Astrocyte of the spinal cord (primary cell): ENCODE results near the gene LRRK1.

Source experiments
- DNase-seq: peaks from one replicate; pipeline ENCODE4 v3.0.0; 2011; ENCODE audit warnings: low read depth, low spot score
- H3K4me3 ChIP-seq: 2 replicates; pipeline ENCODE4 v1.5.1; 2011; ENCODE audit warnings: low read depth, mild to moderate bottlenecking, low read length, moderate library complexity
- in situ Hi-C: cut with HindIII; loops from 2 replicates; pipeline ENCODE4 v1.10.0; 2017; ENCODE audit warnings: low sequenced_read_pairs
- TF ChIP-seq, protein P1 (sequence below): IDR thresholded peaks from 2 replicates; pipeline ENCODE4 v1.5.1; 2012; ENCODE audit warnings: low read depth, mild to moderate bottlenecking, low read length, inconsistent platforms

Gene LRRK1

DNA sequence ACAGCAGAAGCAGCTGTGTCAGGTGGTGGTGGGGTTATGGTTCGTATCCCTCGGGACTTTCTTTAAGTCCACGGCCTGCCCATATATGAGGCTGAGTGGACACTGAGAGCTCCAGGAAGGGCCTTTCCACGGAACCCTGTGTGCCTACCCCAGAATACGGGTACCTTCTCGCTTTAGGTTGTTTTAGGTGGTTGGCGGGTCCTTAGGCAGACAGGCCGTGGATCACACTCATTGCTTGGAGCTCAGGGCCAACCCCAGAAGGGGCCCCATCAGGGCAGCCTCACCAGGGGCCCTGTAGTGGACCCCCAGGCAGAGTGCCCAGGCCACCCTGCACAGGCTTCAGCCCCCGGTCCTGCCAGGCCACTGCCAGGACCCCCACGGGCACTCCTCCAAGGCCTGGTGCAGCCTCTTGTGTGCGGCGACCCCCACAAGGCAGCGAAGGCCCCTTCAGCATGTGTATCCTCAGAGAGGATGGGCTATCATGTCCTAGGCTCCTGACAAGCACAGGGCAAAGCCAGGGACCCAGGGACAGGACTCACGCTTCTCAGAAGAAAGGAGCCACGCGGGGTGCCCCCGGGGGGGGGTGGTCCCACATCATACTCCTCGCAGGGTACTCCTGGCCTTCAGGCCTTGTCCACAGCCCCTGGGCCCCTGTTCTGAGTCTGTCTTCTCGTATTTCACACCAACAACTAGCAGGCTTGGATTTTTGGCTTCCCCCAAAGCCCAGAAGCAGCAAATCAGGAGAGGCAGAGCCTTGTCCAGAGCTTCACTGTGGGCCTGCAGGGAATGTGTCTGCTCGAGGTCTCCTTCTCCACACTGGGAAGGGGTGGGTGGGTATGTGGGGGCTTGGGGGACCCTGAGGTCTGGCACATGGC lies 93.4 kb downstream of the LRRK1 start:
- DNase-seq, result no peak
- TF ChIP-seq, protein P1, sequence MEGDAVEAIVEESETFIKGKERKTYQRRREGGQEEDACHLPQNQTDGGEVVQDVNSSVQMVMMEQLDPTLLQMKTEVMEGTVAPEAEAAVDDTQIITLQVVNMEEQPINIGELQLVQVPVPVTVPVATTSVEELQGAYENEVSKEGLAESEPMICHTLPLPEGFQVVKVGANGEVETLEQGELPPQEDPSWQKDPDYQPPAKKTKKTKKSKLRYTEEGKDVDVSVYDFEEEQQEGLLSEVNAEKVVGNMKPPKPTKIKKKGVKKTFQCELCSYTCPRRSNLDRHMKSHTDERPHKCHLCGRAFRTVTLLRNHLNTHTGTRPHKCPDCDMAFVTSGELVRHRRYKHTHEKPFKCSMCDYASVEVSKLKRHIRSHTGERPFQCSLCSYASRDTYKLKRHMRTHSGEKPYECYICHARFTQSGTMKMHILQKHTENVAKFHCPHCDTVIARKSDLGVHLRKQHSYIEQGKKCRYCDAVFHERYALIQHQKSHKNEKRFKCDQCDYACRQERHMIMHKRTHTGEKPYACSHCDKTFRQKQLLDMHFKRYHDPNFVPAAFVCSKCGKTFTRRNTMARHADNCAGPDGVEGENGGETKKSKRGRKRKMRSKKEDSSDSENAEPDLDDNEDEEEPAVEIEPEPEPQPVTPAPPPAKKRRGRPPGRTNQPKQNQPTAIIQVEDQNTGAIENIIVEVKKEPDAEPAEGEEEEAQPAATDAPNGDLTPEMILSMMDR, result no peak
- in situ Hi-C loops, result no loop called here
- no peak overlapping the region for H3K4me3 ChIP-seq

DNA sequence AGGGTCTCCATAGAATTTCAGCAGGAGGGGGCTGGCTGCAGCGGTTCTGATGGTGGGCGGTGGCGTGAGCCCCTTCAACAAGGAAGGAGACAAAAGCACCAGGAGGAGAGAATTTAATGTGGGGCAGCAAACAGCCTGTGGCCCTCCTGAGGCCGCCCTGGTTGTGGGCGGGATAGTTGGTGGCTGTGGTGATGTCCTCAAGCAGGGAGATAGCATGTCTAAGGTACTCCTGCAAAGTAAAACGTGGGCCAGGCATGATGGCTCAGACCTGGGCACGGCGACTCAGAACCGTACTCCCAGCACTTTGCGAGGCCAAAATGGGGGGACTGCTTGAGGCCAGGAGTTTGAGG lies 94.0 kb downstream of the LRRK1 start:
- in situ Hi-C loops, result no loop called here
- DNase-seq, result no peak
- TF ChIP-seq, protein P1, result no peak
- H3K4me3 ChIP-seq, result no peak overlapping the region

DNA sequence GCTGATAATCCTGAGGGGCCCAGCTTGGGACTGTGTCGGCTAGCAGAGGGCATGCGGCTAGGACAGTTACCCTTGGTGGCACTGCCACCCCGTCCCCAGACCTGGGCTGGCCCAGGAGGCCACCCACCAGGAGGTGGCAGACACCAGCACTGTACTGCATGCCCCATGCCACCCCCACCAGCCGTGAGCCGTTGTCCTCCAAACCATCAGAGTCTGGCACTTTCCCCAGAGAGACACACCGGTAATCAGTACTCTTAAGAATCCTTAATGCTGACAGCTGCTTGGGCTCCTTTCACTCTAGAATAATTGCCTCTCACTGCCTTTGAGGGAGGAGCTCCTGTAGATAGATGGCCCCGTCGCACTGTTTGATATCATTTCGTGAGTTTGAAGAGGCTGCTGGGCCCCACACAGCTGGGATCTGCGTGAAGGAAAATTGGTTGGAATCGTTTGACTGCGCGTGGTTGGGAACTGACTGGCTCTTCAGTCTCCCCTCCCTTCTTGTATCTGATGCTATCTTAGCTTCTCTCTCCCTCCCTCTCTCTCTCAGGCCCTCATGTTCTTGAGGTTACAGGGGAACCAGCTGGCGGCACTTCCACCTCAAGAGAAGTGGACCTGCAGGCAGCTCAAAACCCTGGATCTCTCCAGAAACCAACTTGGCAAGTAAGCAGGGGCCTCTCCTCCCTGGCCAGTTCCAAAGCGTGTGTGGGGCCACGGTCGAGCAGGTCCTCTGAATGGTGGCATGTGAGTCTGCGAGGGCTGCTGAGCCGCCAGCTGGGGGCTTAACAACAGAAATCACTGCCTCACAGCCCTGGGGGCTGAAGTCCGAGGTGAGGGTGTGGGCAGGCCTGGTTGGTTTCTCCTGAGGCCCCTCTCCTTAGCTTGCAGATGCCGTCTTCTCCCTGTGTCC lies 94.9 kb downstream of the LRRK1 start:
- in situ Hi-C loops, result no loop called here
- no peak for DNase-seq
- TF ChIP-seq, protein P1, result no peak
- no peak overlapping the region for H3K4me3 ChIP-seq

DNA sequence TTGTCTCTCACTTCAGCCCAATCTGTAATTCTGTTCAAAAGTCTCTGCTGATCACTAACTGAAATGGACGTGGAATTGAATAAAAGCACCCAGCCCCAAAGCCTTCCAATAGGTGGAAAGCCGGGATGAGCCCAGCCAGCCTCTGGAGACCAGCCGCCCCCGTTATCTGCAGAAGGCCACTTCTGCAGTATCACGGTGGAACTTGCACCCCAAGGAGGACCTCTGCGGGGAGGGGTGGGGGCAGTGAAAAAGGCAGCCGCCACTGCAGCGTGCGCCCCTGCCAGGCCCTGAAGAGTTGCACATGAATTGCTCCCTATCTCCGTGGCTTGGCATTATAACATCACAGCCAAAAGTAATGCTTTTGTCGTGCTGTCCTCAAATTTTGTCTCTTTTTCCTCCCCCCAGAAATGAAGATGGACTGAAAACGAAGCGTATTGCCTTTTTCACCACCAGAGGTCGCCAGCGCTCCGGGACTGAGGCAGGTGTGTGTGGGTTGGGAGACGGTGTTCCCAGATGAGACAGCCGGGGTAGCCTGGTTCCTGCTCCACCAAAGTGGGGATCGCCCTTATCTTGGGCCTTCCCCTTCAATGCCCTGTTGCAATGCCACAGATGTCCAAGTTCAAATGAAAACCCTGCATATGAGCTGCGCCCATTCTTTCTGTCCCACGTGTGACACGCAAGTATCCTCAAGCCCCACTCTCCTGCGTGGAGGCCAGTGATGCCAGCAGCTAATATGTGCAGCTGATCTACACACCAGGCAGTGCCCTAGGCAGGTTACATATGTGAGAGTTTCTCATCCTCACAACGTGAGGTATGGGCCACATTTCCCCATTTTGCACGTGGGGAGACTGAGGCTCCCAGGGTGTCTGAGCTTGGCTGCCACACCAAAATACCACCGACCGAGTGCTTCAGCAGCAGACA lies 96.0 kb downstream of the LRRK1 start:
- in situ Hi-C loops, result no loop called here
- H3K4me3 ChIP-seq, result no peak overlapping the region
- TF ChIP-seq, protein P1, result peak; percentile 92
- peak; percentile 62 for DNase-seq

DNA sequence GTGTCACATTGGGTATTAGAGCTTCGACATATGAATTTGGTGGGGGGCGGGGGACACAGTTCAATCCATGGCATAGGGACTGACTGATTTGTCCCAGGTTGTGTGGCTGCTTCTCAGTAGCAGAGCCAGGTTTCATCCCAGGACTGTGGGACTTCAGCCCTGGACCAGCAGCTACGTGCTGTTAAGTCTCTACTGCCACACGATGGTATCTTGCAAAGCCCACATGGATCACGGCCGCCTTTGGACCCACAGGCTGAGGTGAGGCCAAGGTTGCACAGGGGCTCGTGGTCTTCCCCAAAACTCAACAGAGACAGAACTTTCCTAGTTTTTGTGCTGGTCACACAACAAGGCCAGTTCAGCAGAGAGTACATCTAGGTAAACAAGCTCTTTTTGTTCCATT lies 97.4 kb downstream of the LRRK1 start:
- TF ChIP-seq, protein P1, result no peak
- H3K4me3 ChIP-seq, result no peak overlapping the region
- in situ Hi-C loops, result no loop called here
- DNase-seq, result no peak
